ENCODE results near the gene MYOCD.

DNA sequence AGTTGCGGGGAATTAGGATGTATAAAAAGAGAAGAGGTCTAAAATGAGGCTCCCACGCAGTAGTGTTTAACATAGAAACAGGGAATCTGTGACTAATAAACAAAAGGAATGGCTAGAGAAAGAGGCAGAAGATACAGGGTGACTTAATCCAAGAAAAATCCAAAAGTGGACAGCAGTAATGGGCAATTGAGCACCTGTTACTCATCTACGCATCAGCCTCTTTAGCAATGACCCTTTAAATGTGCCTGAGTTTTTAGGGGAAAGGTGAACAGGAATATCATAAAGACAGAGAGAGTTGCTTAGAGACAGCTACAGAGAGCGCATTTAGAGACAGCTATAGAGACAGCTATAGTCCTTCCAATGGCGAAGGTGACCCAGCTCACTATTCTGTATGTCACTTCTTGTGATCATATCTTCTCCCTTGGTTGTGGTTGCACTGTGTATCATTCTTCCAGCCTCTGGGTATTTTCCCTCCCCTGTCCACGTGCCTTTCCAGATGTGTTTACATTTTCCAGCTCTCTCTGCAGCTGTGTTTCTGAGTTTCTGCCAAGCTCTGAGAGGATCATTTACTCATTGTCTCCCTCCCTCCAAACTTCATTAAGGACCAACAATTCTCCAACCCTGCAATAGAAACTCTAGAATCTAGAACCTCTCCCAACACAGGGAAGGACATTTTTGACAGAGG is 61.5 kb downstream of the MYOCD start:
- TF ChIP-seq, protein P1, sequence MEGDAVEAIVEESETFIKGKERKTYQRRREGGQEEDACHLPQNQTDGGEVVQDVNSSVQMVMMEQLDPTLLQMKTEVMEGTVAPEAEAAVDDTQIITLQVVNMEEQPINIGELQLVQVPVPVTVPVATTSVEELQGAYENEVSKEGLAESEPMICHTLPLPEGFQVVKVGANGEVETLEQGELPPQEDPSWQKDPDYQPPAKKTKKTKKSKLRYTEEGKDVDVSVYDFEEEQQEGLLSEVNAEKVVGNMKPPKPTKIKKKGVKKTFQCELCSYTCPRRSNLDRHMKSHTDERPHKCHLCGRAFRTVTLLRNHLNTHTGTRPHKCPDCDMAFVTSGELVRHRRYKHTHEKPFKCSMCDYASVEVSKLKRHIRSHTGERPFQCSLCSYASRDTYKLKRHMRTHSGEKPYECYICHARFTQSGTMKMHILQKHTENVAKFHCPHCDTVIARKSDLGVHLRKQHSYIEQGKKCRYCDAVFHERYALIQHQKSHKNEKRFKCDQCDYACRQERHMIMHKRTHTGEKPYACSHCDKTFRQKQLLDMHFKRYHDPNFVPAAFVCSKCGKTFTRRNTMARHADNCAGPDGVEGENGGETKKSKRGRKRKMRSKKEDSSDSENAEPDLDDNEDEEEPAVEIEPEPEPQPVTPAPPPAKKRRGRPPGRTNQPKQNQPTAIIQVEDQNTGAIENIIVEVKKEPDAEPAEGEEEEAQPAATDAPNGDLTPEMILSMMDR (IDR thresholded peaks at IDR 0.05; ENCODE audit: low read depth, low read length, missing input control), result no peak
- TF ChIP-seq TAF1 (conservative IDR thresholded peaks at IDR 0.05) (no peak), RAD21 (IDR thresholded peaks at IDR 0.05) (no peak), JUND (IDR thresholded peaks at IDR 0.05) (no peak), RXRA (IDR thresholded peaks at IDR 0.05) (no peak), HNF4A (conservative IDR thresholded peaks at IDR 0.05) (no peak), GABPA (IDR thresholded peaks at IDR 0.05 in 1 of 2, conservative IDR thresholded peaks at IDR 0.05 in 1 of 2) (no peak), SP1 (IDR thresholded peaks at IDR 0.05) (no peak), YY1 (IDR thresholded peaks at IDR 0.05) (no peak)
- TF ChIP-seq, protein P2, sequence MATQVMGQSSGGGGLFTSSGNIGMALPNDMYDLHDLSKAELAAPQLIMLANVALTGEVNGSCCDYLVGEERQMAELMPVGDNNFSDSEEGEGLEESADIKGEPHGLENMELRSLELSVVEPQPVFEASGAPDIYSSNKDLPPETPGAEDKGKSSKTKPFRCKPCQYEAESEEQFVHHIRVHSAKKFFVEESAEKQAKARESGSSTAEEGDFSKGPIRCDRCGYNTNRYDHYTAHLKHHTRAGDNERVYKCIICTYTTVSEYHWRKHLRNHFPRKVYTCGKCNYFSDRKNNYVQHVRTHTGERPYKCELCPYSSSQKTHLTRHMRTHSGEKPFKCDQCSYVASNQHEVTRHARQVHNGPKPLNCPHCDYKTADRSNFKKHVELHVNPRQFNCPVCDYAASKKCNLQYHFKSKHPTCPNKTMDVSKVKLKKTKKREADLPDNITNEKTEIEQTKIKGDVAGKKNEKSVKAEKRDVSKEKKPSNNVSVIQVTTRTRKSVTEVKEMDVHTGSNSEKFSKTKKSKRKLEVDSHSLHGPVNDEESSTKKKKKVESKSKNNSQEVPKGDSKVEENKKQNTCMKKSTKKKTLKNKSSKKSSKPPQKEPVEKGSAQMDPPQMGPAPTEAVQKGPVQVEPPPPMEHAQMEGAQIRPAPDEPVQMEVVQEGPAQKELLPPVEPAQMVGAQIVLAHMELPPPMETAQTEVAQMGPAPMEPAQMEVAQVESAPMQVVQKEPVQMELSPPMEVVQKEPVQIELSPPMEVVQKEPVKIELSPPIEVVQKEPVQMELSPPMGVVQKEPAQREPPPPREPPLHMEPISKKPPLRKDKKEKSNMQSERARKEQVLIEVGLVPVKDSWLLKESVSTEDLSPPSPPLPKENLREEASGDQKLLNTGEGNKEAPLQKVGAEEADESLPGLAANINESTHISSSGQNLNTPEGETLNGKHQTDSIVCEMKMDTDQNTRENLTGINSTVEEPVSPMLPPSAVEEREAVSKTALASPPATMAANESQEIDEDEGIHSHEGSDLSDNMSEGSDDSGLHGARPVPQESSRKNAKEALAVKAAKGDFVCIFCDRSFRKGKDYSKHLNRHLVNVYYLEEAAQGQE (IDR thresholded peaks at IDR 0.05), result no peak
- TF ChIP-seq, protein P3, sequence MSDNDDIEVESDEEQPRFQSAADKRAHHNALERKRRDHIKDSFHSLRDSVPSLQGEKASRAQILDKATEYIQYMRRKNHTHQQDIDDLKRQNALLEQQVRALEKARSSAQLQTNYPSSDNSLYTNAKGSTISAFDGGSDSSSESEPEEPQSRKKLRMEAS (IDR thresholded peaks at IDR 0.05), result no peak
